NCI-H2081 treated with DMSO at 0.1 percent for 48 hours (cell line): ENCODE measurements around the gene GAS6.

Experiments
- DNase-seq: peaks from one replicate; lab custom pipeline; 2025; lab: John Stamatoyannopoulos, UW

Gene GAS6

DNA sequence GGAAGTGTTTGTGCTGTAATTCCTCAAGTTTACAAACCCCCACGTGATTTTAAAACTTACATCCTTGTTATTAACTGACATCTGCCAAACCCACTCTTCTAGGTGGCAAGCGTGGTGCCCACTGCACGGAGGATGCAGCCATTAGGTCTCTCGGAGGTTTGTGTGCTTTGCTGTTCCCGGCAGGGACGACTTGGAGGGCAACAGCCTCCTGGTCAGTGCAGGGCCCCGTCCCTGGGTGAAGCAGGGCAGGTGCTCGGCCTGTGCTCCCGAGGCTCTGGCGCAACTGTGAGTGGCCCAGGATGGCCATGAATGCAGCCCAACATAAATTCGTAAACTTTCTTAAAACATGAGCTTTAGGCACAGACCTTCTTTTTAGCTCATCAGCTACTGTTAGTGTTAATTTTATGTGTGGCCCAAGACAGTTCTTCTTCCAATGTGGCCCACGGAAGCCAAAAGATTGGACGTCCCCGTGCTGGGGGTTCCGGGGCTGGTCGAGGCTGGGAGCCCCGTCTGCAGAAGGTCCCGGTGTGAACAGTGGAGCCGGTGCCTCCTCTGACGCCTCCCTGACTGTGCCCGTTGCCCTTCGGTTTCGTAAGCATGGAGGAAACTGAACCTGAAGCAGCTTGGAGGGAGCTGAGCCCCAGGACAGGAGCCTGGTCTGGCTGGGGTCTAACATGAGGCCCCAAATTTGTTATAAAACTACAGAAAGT lies 11.9 kb downstream of the GAS6 start:
- DNase-seq, result no peak

DNA sequence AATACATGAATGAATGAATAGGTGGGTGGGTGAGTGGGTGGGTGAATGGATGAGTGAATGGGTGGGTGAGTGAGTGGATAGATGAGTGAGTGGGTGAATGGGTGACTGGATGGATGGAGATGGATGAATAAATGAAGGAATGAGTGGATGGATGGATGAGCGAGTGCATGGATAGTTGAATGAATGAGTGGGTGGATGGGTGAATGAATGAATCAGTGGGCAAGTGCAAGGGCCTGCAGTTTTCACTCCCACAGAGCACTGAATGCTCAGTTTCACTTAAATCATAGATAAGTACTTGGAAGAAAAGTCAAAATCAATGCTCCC lies 12.4 kb downstream of the GAS6 start:
- DNase-seq, result no peak

DNA sequence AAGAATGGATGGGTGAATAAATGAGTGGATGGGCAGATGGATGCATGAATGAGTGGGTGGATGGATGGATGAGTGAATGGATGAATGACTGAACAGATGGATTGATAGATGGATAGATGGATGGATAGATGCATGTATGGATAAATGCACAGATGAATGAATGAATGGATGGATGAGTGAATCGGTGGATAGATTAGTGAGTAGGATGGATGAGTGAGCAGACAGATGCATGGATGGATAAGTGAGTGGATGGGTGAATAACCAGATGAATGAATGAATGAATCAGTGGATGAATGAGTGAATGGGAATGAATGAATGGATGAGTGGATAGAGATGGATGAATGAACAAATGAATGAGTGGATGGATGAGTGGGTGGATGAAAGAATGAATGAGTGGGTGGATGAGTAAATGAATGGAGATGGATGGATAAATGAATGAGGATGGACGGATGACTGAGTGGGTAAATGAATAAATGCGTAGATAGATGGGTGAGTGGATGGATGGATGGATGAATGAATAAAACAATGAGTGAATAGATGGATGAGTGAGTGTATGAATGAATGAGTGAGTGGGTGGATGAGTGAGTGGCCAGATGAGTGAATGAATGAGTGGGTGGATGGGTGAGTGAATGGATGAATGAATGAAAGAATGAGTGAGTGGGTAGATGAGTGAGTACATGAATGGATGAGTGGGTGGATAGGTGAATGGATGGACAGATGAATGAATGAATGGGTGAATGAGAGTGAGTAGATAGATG lies 13.0 kb downstream of the GAS6 start:
- no peak for DNase-seq

DNA sequence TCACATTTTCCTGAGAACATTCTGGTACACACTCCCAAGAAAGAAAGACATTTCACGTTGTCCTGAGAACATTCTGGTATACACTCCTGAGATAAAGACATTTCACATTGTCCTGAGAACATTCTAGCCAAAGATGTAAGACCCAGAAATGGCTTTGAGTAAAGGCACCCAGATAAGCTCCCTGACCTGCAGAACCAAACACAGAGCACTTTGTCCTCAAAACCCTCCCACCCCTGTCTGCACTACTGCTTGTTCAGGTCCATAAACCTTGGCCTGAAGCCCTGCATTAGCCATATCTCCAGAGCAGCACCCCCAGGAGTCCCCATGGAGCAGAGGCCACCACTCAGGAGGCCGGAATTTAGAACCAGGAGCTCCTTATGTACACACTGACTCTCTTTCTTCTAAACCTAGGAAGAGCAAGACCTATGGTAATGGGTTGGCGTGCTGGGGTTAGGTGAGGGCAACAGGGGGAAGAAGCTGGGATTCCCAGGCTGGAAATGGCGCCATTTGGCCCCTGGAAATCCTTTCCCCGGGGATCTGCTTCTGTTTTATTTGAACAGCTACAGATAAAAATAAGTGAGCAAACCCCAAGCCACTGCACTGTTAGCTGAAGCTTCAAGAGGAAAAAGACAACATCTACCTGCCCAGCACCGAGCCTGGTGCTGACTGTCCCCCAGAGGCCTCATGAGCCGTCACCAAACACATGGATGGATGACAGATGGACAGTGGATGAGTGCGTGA lies 13.7 kb downstream of the GAS6 start:
- no peak for DNase-seq

DNA sequence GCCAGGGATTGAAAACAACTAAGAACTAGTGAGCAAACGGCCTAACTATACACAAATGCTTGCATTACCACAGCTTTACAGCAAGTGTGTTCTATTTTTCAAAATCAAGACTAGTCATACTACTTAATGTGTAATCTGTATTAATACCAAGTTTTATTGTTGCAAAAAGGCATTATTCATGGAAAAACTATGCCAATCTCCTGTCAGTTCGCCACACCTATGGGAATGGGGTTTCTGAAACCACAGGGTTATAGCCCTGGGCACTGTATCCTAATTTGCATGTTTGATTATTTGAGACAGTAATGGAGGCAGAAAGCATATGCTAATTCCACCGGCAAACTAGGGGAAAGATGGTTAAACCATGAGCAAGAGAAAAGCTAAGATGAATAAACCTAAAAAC lies 14.3 kb downstream of the GAS6 start:
- no peak for DNase-seq

DNA sequence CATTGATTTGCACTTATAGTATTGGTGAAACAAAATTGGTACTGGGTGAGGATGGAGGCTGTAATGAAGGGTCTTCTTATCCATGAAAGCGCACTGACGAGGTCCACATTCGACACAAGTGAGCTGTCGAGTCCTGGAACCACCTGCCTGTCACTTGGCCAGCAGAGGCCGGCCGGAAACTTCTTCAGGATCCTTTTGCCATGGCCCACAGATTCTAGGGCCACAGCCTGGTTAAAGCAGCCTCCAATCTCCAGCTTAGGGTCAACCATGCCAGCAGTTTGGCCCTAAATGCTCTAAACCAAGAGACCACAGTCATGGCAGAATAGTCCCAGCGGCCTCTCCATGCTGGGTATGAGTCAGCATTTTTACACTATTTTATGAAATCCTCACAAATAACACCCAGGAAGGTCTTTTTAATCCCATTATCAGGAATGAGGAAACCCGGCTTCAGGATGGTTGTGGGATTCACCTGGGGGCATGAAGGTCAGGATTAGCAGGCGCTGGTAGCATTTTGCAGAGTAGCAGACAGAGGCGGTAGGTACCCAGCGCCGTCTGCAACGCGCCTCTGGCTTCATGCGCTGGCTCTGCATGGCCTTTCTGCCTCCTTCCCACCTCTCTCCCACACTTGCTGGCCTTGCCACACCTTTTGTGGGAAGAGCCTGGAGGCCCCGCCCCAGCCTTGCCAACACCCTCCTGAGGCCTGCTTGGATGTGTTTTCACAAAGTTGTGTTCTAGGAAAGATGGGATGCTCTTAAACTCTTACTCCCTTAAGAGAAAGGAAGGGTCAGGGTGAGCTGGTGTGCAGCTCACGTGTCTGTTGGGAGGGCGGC lies 15.2 kb downstream of the GAS6 start:
- DNase-seq, result no peak

DNA sequence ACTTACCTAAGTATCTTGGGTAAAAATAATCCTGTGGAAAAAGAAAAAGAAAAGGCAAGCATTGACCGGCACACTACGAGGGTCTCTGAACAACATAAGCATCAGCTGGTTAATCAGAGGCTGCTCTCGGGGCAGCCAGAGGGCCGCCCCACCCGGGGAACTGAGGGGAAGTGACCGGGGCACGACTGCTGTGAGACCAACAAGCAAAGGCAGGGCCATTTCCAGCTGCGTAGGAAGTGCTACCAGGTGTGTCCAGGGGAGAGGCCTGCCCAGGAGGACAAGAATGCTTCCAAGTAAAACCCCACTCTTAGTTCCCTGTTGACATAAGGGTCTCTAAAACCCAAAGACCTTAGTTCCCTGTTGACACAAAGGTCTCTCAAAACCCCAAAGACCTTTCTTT lies 15.9 kb downstream of the GAS6 start:
- DNase-seq, result no peak

DNA sequence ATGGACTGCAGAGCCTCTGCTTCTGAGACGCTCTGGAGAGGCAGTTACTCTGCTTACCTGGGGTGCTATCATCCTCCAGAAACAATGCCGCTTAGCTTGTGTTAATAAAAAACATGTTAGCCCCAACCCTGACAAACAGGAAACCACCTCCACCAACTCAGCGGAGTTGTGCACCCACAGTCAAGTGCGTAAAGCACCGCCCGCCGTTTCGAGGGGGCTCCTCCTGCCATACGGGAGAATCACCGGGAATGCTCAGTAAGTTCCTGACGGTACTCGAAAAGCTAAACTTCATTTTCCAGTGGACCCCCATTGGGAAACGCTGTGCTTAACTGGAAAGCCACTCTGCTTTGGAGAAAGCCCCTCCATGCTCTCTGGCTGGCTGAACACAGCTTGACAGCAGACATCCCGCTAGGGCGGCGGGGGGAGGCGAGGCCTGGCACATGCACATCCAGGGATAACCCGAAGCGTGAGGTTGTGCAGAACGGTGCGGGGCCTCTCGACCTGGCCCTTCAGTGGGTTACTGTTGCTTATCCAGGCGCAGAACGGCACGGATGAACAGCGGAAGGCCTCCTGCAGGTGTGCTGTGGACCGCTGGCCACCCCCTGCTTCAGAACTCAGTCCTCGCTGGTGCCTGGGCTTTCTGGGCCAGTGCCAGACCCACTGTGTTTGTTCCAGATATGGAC lies 17.1 kb downstream of the GAS6 start:
- DNase-seq, result no peak

DNA sequence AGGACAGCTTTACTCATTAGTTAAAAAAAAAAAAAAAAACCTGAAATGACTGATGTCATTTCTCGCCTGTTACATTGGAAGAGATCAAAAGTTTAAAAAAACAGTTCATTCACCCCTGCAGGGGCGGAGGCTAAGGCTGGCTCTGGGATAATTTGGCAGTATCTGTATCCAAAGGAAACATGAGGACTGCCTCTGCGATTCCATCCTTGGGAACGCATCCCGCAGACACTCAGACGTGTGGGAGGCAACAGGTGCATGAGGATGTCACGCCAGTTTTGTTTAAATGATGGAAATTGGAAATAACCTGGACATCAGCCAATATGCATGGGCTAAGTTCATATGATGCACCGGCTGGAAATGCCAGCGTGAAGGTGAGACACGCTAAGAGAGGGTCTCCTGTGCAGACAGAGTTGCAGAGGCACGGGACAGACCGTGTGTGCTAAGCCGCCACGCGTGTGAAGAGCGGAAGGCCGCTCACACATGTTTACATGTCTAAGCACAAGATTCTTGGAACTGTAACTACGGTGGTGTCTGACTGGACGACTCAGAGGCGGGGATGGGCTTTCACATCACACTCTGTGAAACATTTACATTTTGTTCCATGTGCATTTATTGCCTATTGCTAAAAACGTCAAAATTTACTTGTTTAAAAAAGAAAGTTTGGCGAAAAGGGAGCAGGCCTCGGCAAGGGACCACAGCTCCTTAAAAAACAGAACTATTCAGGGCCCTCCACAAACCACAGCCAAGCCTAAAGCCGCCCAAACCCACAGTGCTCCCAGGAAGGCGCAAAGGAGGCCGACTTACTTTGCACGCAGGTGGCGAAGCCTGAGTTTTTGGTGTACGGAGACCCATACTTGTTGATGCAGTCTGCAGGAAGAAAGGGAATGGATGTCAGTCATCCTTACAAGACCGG lies 17.9 kb downstream of the GAS6 start:
- no peak for DNase-seq

DNA sequence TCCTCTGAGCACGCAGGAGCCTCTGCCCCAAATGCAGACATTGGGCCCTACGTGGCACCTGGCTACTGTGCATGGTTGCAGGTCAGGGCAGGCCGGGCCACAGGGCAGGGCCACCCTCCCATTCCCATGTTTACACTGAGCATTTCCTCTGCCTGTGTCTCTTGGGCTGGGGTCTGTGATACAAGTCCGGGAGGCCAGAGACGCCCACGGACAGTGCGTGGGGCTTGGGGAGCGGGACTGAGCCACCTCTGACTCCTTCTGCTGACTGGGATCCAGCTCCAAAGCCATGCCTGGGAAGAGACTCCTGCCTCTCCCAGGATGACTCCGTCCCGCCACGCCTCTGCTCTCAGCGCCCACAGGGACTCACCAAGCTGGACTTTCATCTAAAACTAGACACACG lies 18.8 kb downstream of the GAS6 start:
- no peak for DNase-seq

DNA sequence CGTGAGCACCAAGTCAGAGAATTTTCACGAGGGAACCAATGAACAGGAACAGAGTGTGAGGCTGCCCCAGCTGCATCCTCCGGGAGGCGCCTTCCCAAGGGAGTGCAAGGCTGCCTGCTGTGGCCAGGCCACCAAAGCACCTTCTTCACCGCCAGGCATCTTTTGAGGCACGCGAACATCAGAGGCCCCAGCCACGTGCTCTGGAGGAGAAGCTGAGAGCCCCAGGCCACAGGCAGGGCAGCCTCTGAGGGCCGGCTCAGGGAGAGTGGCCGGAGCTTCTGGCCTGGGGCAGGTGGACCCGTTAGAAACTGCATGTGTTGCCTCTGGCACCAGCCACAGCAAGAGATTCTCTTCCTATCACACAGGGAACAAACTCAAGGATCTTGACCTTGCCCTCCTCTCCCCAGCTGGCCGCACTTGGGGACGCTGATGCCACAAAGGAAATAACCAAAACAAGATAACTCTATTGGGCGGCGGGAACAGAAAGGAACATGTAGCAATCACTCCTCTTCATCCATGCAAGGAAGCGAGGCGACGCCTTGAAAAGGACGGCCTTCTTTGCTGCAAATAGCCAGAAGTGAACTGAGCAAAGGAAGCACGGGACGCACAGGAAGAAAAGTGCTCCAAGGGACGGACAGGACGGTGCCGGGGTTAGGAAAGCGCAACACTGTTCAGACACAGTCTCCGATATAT lies 19.9 kb downstream of the GAS6 start:
- DNase-seq, result no peak

DNA sequence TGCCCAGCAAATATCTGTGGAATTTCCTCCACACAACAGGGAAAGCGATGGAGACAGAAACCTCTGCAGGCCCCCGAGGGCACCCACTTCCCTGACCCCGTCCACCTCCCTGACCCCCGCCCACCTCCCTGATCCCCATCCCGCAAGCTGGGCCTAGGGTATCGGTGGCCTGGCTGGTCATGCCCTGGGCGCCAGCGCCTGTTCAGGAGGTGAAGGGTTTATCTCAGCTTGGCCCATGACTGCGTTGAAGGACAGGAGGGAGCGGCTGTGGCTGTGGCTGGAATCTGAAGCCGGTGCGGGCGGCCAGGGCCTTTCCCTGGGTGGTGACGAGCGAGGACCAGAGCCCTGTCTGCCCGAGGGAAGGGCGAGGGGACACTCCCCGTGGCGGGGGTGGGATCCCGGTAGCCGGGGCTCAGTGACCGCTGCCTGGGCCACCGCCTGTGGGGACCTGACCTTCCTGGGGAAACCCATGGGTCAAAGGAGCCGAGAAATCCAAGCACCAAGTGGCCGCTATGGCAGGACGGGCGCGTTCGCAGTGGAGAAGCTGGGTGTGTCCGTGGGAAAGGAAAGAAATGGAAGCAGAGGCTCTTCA lies 20.7 kb downstream of the GAS6 start:
- DNase-seq, result no peak

DNA sequence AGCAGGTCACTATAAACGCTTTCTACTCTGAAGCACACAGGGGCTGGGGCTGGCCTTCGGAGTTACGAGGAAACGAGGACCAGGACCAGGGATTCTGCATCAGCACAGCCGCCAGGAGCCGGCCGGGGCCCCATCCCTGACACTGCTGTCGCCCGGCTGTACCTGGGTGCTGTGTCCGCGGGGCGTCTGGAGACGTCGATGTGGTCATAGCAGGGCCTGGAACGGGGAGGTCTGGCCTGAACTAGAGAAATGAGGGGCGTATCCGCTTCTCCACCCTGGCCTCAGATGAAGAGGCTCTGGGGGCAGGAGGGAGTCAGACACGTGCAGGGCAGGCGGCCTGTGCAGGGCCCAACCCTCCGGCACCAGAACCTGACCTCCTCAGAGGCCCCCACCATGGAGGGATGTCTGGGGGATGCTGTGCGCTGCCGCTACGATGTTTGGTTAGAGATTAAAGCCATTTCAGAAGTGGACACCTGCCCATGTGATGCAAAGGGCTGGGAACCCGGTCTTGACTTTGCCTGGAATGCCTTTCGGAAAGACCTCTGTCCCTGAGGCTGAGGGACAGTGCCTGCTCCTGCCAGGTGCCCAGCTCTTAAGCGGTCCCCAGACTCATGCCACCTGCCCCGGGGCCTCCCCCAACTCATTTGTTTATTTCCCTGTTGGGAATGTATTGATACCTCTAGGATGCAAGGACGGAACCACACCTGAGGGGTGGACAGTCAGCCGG lies 21.4 kb downstream of the GAS6 start:
- DNase-seq, result no peak

DNA sequence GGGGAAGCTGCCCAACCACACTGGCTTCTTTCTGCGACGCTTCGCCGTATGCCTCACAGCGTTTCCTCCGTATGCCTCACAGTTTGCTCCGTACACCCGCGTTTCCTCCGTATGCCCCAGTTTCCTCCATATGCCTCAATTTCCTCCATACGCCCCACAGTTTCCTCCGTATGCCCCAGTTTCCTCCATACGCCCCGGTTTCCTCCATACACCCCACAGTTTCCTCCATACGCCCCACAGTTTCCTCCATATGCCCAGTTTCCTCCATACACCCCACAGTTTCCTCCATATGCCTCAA lies 22.6 kb downstream of the GAS6 start:
- DNase-seq, result no peak

DNA sequence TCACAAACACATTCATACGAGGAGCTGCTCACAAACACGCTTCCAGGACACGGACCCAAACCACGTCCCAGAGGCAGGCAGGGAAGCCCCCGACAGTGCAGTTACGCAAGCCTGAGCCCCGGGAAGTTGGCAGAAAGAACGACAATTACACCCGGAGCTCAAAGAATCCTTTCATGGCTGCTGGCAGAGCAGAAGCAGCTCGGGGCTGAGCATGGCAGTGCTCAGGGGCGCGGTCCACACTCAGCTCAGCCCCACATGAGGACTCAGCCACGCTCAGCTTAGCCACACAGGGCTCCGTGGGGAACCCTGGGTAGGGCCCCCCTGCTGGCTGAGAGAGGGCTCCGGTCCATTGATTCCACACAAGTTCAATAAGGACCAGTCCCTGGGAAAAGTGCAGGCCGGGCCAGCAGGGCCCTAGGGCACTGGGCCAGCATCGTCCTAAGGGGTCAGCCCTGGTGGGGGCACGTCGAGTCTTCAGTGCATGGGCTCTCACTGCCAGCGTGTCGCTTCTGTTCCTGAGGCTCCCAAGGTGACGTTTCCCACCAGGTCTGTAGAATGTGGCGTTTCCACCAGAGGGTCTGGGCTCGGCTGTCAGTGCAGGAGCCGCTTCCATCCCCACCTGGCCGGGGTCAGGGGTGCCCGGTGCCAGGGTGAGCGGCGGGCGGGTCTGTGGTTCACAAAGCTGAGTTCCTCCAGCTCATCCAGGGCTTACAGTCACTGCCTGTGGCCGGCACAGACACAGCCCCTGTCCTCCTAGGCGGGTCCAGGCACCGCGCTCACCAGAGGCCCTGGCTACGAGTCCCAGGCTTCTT lies 23.1 kb downstream of the GAS6 start:
- DNase-seq, result no peak

DNA sequence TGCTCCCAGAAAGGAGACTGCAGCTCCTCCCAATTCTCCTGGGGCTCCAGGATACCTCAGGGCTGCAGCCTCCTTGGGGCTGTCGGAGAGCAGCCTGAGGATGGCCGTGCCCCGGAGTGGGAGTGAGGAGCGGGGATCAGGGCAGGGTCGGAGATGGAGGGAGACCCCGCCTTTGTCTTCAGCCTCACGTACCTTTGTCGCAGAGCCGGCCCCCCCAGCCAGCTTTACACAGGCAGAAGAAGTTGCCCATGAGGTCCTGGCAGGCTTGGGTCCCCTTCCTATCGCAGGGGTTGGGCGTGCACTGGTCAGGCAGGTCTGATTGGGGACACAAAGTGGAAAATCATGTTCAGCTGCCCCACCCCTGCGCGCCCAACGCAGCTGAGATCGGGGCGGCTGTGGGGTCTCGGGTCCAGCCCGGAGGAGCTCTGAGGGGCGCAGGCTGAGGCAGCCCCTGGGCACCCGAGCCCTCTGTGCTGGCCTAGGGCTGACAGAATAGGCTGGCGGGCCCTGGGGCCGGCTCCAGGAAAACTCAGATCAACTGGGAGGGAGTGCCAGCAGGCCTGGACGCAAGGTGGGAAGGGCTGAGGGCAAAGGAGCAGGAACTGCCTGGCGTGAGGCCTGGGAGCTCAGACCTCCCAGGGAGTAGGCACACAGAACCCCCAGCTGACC lies 24.2 kb downstream of the GAS6 start:
- no peak for DNase-seq

DNA sequence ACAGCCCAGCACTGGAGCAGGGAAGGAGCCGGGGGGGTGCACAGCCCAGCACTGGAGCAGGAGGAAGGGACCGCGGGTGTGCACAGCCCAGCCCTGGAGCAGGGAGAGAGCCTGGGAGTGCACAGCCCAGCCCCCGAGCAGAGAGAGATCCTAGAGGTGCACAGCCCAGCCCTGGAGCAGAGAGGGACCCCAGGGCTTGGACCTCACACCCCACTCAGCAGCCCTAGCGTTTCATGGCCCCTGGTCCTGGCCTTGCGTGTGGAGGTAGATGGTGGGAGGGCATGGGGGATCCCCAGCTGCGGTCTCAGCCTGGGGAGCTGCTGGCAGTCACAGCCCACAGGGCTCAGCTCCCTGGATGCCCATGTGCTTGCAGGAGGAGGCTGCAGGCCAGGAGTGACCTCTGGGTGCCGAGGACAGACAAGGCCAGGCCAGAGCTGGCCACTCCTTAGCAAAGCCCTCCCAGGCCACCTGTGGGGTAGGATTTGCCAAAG lies 25.1 kb downstream of the GAS6 start:
- DNase-seq, result no peak
